HepG2 (cell line): Measurements from ENCODE around the gene SPATA13. TPM values are rescaled to one million over a fixed set of nuclear protein-coding genes. Genes with fewer than 3 reads are reported as not detected.
A peak's percentile ranks its signal among the peaks of the same experiment; 100 is the strongest.

Experiments
- ATAC-seq: fragments of 200-7000 bp; cut with Tn5 transposase; 3 replicates; pipeline ENCODE4 v1.9.1; 2020; ENCODE audit warnings: mild to moderate bottlenecking, moderate library complexity
- BruUV-seq: library from RNA; stranded (reverse); fragments of 400-500 nt; replicated peaks from 2 replicates; lab custom pipeline; 2021; lab: Mats Ljungman, UMichigan
- CTCF ChIA-PET: fragments of 300-600 bp; formaldehyde crosslinking; extraction: SDS; loops from one replicate; lab custom pipeline; 2021; ENCODE audit warnings: low total read pairs, inconsistent platforms, low intra/inter-chr PET ratio; lab: Yijun Ruan, JAX
- POLR2A ChIA-PET: fragments of 350-600 bp; sonication (Branson Sonifier 250); formaldehyde crosslinking; loops from one replicate; lab custom pipeline; 2020; ENCODE audit warnings: antibody characterized with exemption, inconsistent platforms; lab: Yijun Ruan, JAX
- DNase-seq: peaks from one replicate; pipeline ENCODE4 v3.0.0-alpha.2; 2015; ENCODE audit warnings: low spot score
- FAIRE-seq: peaks from 3 replicates; lab custom pipeline; 2011; peaks lifted over from hg19 to GRCh38; lab: Jason Lieb, UNC
- H2AFZ ChIP-seq: one replicate; pipeline ENCODE4 v1.6.1; 2011; ENCODE audit warnings: low read length, inconsistent platforms
- H3K27ac ChIP-seq: fragments of 300-600 bp; 3 replicates; pipeline ENCODE4 v1.8.0; 2011; ENCODE audit warnings: mixed run types, mild to moderate bottlenecking, mixed read lengths, low read length, inconsistent platforms; ENCODE audit not compliant: insufficient read depth; ENCODE audit errors: extremely low read length
- H3K27me3 ChIP-seq, 2 experiments: fragments of 200-600 bp in 1 of 2; 2 replicates in 1 of 2; 3 replicates in 1 of 2; pipeline versions ENCODE4 v1.6.0 to v1.8.0; 2011; ENCODE audit warnings: low read length in 2 of 2, mild to moderate bottlenecking in 2 of 2, moderate library complexity in 2 of 2, inconsistent platforms in 1 of 2; ENCODE audit not compliant: insufficient read depth in 2 of 2, control insufficient read depth in 1 of 2
- H3K36me3 ChIP-seq, 2 experiments: fragments of 200-600 bp in 1 of 2; replicated peaks in 1 of 2; 2 replicates in 1 of 2; 3 replicates in 1 of 2; pipeline versions ENCODE4 v1.5.1 to v1.8.0; 2011; ENCODE audit warnings: low read length in 2 of 2, inconsistent platforms in 1 of 2; ENCODE audit not compliant: insufficient read depth in 2 of 2, control insufficient read depth in 1 of 2
- H3K4me1 ChIP-seq: 2 replicates; pipeline ENCODE4 v1.5.1; 2012; ENCODE audit warnings: low read length, inconsistent platforms; ENCODE audit not compliant: insufficient read depth
- H3K4me2 ChIP-seq: 2 replicates; pipeline ENCODE4 v1.6.0; 2011; ENCODE audit warnings: low read depth, low read length, inconsistent platforms
- H3K4me3 ChIP-seq, 3 experiments: fragments of 200-600 bp in 1 of 3; sonication (generic), shearing (Covaris generic) in 1 of 3; replicated peaks in 1 of 3; 2 replicates each; pipeline ENCODE4 v1.5.1; 2011 to 2016; ENCODE audit warnings: low read length in 3 of 3, inconsistent platforms in 2 of 3, low read depth in 2 of 3, mild to moderate bottlenecking in 2 of 3, control low read depth in 1 of 3, mixed read lengths in 1 of 3; ENCODE audit not compliant: insufficient read depth in 1 of 3
- H3K79me2 ChIP-seq: one replicate; pipeline ENCODE4 v1.6.1; 2011; ENCODE audit warnings: low read length, inconsistent platforms; ENCODE audit not compliant: insufficient read depth
- H3K9ac ChIP-seq: 2 replicates; pipeline ENCODE4 v1.6.0; 2011; ENCODE audit warnings: mild to moderate bottlenecking, low read depth, low read length, inconsistent platforms; ENCODE audit not compliant: insufficient read depth
- H3K9me3 ChIP-seq: 2 replicates; pipeline ENCODE4 v1.5.1; 2012; ENCODE audit warnings: mild to moderate bottlenecking, low read length
- H4K20me1 ChIP-seq: 2 replicates; pipeline ENCODE4 v1.6.0; 2011; ENCODE audit warnings: inconsistent platforms, mild to moderate bottlenecking, low read length, moderate library complexity; ENCODE audit not compliant: insufficient read depth
- ELF1 ChIP-seq: sonication (generic); formaldehyde crosslinking; IDR thresholded peaks from 2 replicates; pipeline ENCODE4 v1.4.0; 2020; ENCODE audit warnings: missing genetic modification reagents
- HNF1A ChIP-seq, 2 experiments: sonication (generic) in 1 of 2; formaldehyde crosslinking in 1 of 2; IDR thresholded peaks; 2 replicates each; pipeline versions ENCODE4 v1.4.0 to v1.6.1; 2016 to 2020; ENCODE audit warnings: borderline replicate concordance in 1 of 2, low read depth in 1 of 2, mild to moderate bottlenecking in 1 of 2, missing genetic modification reagents in 1 of 2
- NFKBIZ ChIP-seq: IDR thresholded peaks from 2 replicates; pipeline ENCODE4 v1.6.1; 2018; ENCODE audit warnings: missing genetic modification reagents, missing compliant biosample characterization
- NFYC ChIP-seq: IDR thresholded peaks from 2 replicates; pipeline ENCODE4 v1.6.1; 2016; ENCODE audit warnings: missing genetic modification reagents, missing compliant biosample characterization
- ZFAT ChIP-seq: sonication (generic); formaldehyde crosslinking; conservative IDR thresholded peaks from 2 replicates; pipeline ENCODE4 v1.8.1; 2023; ENCODE audit warnings: missing genetic modification reagents, inconsistent platforms
- ZFP82 ChIP-seq: sonication (generic); formaldehyde crosslinking; IDR thresholded peaks from 2 replicates; pipeline ENCODE4 v1.5.1; 2020; ENCODE audit warnings: mild to moderate bottlenecking, missing genetic modification reagents, borderline replicate concordance
- ZNF597 ChIP-seq: sonication (generic); formaldehyde crosslinking; IDR thresholded peaks from 2 replicates; pipeline ENCODE4 v1.5.0; 2020; ENCODE audit warnings: missing genetic modification reagents
- ZNF704 ChIP-seq: sonication (generic); formaldehyde crosslinking; IDR thresholded peaks from 2 replicates; pipeline ENCODE4 v1.8.1; 2023; ENCODE audit warnings: mild to moderate bottlenecking, inconsistent platforms, moderate library complexity, missing genetic modification reagents, borderline replicate concordance
- WGBS: methylation state at CpG from one replicate; pipeline ENCODE4 v1.1.6; 2017; ENCODE audit warnings: low lambda C conversion rate; 5-methylcytosine and 5-hydroxymethylcytosine counted together
- in situ Hi-C: cut with HindIII; loops from 2 replicates; pipeline ENCODE4 v1.10.0; 2017; ENCODE audit warnings: low pct_unique_long_range_greater_than_20kb; ENCODE audit not compliant: extremely low pct_ligation_motif_present
- intact Hi-C: fragments of 100-400 bp; cut with micrococcal nuclease; formaldehyde crosslinking; loops from one replicate; pipeline ENCODE4 v1.10.0; 2022; ENCODE audit not compliant: unreplicated experiment
- polyA plus RNA-seq, 8 experiments: library from polyadenylated mRNA; depleted of rRNA in 3 of 8; stranded (reverse) in 7 of 8; unstranded in 1 of 8; fragments of >200 nt; fragmentation: Illumina TruSeq in 4 of 8; extraction: Trizol in 4 of 8; gene quantifications; 2 replicates each; pipeline versions ENCODE4 v1.2.1 to v1.2.3, GENCODE V29; 2011 to 2016; ENCODE audit warnings: low read depth in 4 of 8, missing spikeins in 1 of 8, mixed read lengths in 1 of 8; ENCODE audit not compliant: insufficient read depth in 1 of 8
- total RNA-seq, 5 experiments: library from RNA; depleted of rRNA; stranded (reverse); fragments of >200 nt; fragmentation: Illumina TruSeq; extraction: Trizol; gene quantifications; 2 replicates each; pipeline ENCODE4 v1.2.3, GENCODE V29; 2016; ENCODE audit warnings: low read depth in 1 of 5
- TF ChIP-seq, protein P1 (sequence below): sonication (generic); formaldehyde crosslinking; conservative IDR thresholded peaks from 2 replicates; pipeline ENCODE4 v1.5.0; 2020; ENCODE audit warnings: missing genetic modification reagents
- TF ChIP-seq, protein P2 (sequence below): sonication (generic); formaldehyde crosslinking; IDR thresholded peaks from 2 replicates; pipeline ENCODE4 v1.4.0; 2020; ENCODE audit warnings: mild to moderate bottlenecking, missing genetic modification reagents

Gene SPATA13
- total and polyA plus RNA-seq, 2 of the 13 experiments (the other 11 are each of a cell fraction or from before 2014, with no cell fraction given) = 11.3 to 14.2 TPM

- no peak for TF ChIP-seq ZFAT (CRISPR knock-in tag)
- TF ChIP-seq, protein P1, sequence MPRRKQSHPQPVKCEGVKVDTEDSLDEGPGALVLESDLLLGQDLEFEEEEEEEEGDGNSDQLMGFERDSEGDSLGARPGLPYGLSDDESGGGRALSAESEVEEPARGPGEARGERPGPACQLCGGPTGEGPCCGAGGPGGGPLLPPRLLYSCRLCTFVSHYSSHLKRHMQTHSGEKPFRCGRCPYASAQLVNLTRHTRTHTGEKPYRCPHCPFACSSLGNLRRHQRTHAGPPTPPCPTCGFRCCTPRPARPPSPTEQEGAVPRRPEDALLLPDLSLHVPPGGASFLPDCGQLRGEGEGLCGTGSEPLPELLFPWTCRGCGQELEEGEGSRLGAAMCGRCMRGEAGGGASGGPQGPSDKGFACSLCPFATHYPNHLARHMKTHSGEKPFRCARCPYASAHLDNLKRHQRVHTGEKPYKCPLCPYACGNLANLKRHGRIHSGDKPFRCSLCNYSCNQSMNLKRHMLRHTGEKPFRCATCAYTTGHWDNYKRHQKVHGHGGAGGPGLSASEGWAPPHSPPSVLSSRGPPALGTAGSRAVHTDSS = no peak
- TF ChIP-seq, protein P2, sequence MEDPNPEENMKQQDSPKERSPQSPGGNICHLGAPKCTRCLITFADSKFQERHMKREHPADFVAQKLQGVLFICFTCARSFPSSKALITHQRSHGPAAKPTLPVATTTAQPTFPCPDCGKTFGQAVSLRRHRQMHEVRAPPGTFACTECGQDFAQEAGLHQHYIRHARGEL (CRISPR knock-in tag) = no peak
- no peak for TF ChIP-seq NFKBIZ (CRISPR knock-in tag)
- no peak for TF ChIP-seq ELF1 (CRISPR knock-in tag)
- no peak for TF ChIP-seq ZNF597 (CRISPR knock-in tag)
- TF ChIP-seq ZNF704 (CRISPR knock-in tag) = no peak
- TF ChIP-seq NFYC (CRISPR knock-in tag) = no peak
- no peak for TF ChIP-seq HNF1A (IDR thresholded peaks at IDR 0.05; ENCODE audit: low read depth)
- TF ChIP-seq HNF1A (CRISPR knock-in tag; IDR thresholded peaks at IDR 0.05; ENCODE audit: borderline replicate concordance) = no peak
- no peak for TF ChIP-seq ZFP82 (CRISPR knock-in tag)
- Histone ChIP-seq H3K79me2 (no peaks in the 10 kb centered on the region), H3K9me3 (no peaks in the 10 kb centered on the region), H3K4me3 (no peak overlapping the region), H3K4me1 (peaks cover 8% of the 10 kb centered on the region), H3K27ac (no peak overlapping the region), H3K4me2 (no peak overlapping the region), H3K36me3 (peaks cover 9 to 21% of the 10 kb centered on the region in 2 experiments; a peak in 4 of 5 replicates), H4K20me1 (no peaks in the 10 kb centered on the region), H2AFZ (no peak overlapping the region), H3K27me3 (no peaks in the 10 kb centered on the region), H3K9ac (no peak overlapping the region)
- no TSS peak for BruUV-seq
- peak; percentile 13 for DNase-seq
- WGBS = 78% methylated on average over 1 of the region's 1 CpG
- intact Hi-C loops (no loop called here), in situ Hi-C loops (no loop called here)
- ChIA-PET POLR2A (no interaction called here), CTCF (no interaction called here)
- ATAC-seq = no peak
- no peak for FAIRE-seq
These were observed 146.1 kb downstream of the SPATA13 start for GRCh38 chr13:24306632-24307031.
